Measurements from ENCODE around the gene SUMF1.

Gene SUMF1

GRCh38 chr3:4507024-4507596 is 40.0 kb upstream of the SUMF1 start:
- H3K4me3 ChIP-seq (ENCODE audit: extremely low read depth, insufficient read depth, low read length, poor library complexity, severe bottlenecking), result no peak overlapping the region
- H3K27ac ChIP-seq (ENCODE audit: low read depth, low read length, severe bottlenecking), result peak overlapping the region; percentile 33
- WGBS, 2 experiments (ENCODE audit: insufficient coverage in 2 of 2), result 83 to 100% methylated on average over 1 to 3 of the region's 5 CpGs
- no peaks in the 10 kb centered on the region for H3K36me3 ChIP-seq (ENCODE audit: control insufficient read depth, insufficient read depth, low read length)
- no peaks in the 10 kb centered on the region for H3K9me3 ChIP-seq (ENCODE audit: control insufficient read depth, low read length)
- no peaks in the 10 kb centered on the region for H3K4me1 ChIP-seq (ENCODE audit: control insufficient read depth, insufficient read depth, low read length, poor library complexity, severe bottlenecking)

DNA sequence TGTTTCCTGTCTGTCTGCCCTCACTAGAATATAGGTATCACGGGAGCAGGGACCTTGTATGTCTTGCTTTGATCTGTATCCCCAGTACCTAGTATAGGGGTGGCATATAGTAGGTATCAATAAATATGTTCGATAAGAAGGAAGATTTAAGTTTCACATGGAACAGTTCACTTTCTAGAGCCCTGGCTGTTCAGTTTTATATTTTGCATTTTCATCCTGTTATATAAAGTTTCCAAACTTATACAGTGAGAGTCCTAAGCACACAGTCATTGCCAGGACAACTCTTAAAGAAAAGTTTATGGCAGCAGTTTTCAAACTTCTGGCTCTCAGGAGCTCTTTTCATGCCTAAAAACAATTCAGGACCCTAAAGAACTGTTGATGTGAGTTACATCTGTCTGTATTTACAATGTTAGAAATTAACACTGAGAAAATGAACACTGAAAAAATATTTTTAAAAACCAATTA is 39.5 kb upstream of the SUMF1 start:
- H3K27ac ChIP-seq (ENCODE audit: low read depth, low read length, severe bottlenecking), result peak overlapping the region; percentile 54

GRCh38 chr3:4505688-4506558 is 38.9 kb upstream of the SUMF1 start:
- no peak overlapping the region for H3K4me3 ChIP-seq (ENCODE audit: extremely low read depth, insufficient read depth, low read length, poor library complexity, severe bottlenecking)
- H3K27ac ChIP-seq (ENCODE audit: low read depth, low read length, severe bottlenecking), result no peak overlapping the region
- no peaks in the 10 kb centered on the region for H3K9me3 ChIP-seq (ENCODE audit: control insufficient read depth, low read length)
- H3K4me1 ChIP-seq (ENCODE audit: control insufficient read depth, insufficient read depth, low read length, poor library complexity, severe bottlenecking), result no peaks in the 10 kb centered on the region
- WGBS, 2 experiments (ENCODE audit: insufficient coverage in 2 of 2), result 88 to 91% methylated on average over 5 of the region's 6 CpGs
- H3K36me3 ChIP-seq (ENCODE audit: control insufficient read depth, insufficient read depth, low read length), result no peaks in the 10 kb centered on the region

More for the DNA sequence above, 39.5 kb upstream of the SUMF1 start:
- Histone ChIP-seq H3K36me3 (ENCODE audit: control insufficient read depth, insufficient read depth, low read length) (no peaks in the 10 kb centered on the region), H3K9me3 (ENCODE audit: control insufficient read depth, low read length) (no peaks in the 10 kb centered on the region), H3K4me3 (ENCODE audit: extremely low read depth, insufficient read depth, low read length, poor library complexity, severe bottlenecking) (no peak overlapping the region), H3K4me1 (ENCODE audit: control insufficient read depth, insufficient read depth, low read length, poor library complexity, severe bottlenecking) (no peaks in the 10 kb centered on the region)
- WGBS, 2 experiments (ENCODE audit: insufficient coverage in 2 of 2), result no CpG with 5 or more reads among the region's 2 CpGs

DNA sequence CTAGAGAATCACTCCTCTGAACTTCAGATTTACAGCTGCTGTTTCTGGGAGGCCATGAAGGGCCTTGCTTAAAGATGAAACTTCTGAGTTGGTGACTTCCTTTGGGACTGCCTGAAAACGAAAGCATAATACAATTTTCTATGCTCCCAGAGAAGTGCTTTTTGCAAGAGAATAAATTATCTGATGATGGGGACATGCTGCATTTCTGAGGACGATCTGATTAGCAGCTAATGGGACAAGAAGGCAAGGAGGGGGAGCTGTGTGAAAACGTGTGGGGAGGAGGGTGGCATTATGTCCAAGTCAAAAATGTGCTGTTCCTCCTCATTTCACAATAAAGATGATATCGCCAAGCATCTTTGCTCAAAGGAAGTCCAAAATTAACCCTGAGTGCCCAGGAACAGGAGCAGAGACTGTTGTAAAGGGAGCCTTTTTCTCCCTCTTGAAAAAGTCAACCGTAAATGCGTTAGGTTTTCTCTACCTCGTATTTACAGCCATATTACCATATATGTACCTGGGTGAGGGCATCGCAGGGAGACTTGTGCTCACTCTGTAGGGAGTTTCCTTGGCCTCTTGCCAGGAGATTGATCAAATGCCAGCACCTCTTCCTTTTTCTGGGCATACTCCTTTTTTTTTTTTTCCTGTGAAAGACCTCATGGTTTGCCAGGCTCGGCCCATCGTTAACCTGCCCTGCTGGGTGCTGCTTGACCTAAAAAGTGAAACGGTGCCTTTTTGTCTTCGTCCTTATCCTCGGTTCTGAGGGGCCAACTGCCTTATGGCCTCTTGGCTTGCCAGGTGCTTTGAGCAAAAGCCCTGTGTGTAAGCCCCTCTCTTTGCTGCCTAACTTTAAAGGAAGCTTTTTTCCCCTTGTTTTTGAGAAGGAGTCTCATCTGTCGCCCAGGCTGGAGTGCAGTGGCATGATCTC is 37.5 kb upstream of the SUMF1 start:
- no peaks in the 10 kb centered on the region for H3K4me1 ChIP-seq (ENCODE audit: control insufficient read depth, insufficient read depth, low read length, poor library complexity, severe bottlenecking)
- H3K27ac ChIP-seq (ENCODE audit: low read depth, low read length, severe bottlenecking), result no peak overlapping the region
- no peaks in the 10 kb centered on the region for H3K36me3 ChIP-seq (ENCODE audit: control insufficient read depth, insufficient read depth, low read length)
- H3K4me3 ChIP-seq (ENCODE audit: extremely low read depth, insufficient read depth, low read length, poor library complexity, severe bottlenecking), result no peak overlapping the region
- WGBS, 2 experiments (ENCODE audit: insufficient coverage in 2 of 2), result 75 to 76% methylated on average over 8 to 11 of the region's 14 CpGs
- no peaks in the 10 kb centered on the region for H3K9me3 ChIP-seq (ENCODE audit: control insufficient read depth, low read length)

GRCh38 chr3:4503050-4503449 is 36.0 kb upstream of the SUMF1 start:
- Histone ChIP-seq H3K4me1 (ENCODE audit: control insufficient read depth, insufficient read depth, low read length, poor library complexity, severe bottlenecking) (no peaks in the 10 kb centered on the region), H3K9me3 (ENCODE audit: control insufficient read depth, low read length) (no peaks in the 10 kb centered on the region), H3K4me3 (ENCODE audit: extremely low read depth, insufficient read depth, low read length, poor library complexity, severe bottlenecking) (no peak overlapping the region), H3K27ac (ENCODE audit: low read depth, low read length, severe bottlenecking) (no peak overlapping the region), H3K36me3 (ENCODE audit: control insufficient read depth, insufficient read depth, low read length) (no peaks in the 10 kb centered on the region)
- WGBS, 2 experiments (ENCODE audit: insufficient coverage in 2 of 2), result 94 to 98% methylated on average over 4 to 5 of the region's 5 CpGs

GRCh38 chr3:4501927-4502326 is 34.9 kb upstream of the SUMF1 start:
- H3K27ac ChIP-seq (ENCODE audit: low read depth, low read length, severe bottlenecking), result no peak overlapping the region

DNA sequence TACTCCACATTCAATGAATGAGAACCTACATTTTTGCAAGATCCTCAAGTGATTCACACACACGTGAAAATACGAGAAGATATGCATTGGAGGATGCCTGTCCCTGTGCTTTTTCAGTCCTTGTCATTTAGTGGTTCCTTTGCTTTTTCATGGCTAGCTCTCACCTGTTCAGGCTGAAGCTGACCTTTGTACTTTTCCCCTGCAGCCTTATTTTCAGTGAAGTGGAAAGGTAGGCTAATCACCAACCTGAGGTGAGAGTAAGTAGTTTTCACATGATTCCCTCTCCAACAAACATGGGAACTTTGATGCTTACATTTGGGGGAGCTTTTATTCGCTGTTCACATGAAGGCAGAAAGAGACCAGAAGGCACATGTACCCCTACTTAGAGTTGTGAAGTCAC is 34.4 kb upstream of the SUMF1 start:
- H3K4me3 ChIP-seq (ENCODE audit: extremely low read depth, insufficient read depth, low read length, poor library complexity, severe bottlenecking), result no peak overlapping the region
- 95 to 100% methylated on average over 3 of the region's 3 CpGs for WGBS, 2 experiments (ENCODE audit: insufficient coverage in 2 of 2)

More at GRCh38 chr3:4501927-4502326, 34.9 kb upstream of the SUMF1 start:
- WGBS, 2 experiments (ENCODE audit: insufficient coverage in 2 of 2), result 92 to 100% methylated on average over 1 to 6 of the region's 9 CpGs
- no peaks in the 10 kb centered on the region for H3K4me1 ChIP-seq (ENCODE audit: control insufficient read depth, insufficient read depth, low read length, poor library complexity, severe bottlenecking)
- H3K36me3 ChIP-seq (ENCODE audit: control insufficient read depth, insufficient read depth, low read length), result no peaks in the 10 kb centered on the region
- H3K9me3 ChIP-seq (ENCODE audit: control insufficient read depth, low read length), result no peaks in the 10 kb centered on the region
- H3K4me3 ChIP-seq (ENCODE audit: extremely low read depth, insufficient read depth, low read length, poor library complexity, severe bottlenecking), result no peak overlapping the region

DNA sequence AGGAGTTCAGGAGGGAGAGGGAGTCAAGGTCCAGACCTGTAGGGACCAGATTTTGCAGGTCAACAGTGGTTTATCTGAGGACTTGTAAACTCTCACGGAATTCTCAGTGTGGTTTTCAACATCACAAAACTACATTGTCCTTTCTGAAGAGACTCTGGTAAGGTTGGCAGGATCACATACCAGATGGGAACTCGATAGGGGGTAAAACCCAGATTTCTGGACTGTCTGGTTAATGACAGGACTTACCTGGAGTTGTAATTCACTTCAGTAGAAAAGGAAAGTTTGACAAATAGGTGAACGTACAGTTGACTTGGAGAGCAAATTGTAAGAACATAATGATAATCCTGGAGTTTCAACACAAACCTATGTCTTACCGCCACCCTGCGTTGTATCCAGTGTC is 31.4 kb upstream of the SUMF1 start:
- Histone ChIP-seq H3K36me3 (ENCODE audit: control insufficient read depth, insufficient read depth, low read length) (no peaks in the 10 kb centered on the region), H3K9me3 (ENCODE audit: control insufficient read depth, low read length) (no peaks in the 10 kb centered on the region), H3K4me1 (ENCODE audit: control insufficient read depth, insufficient read depth, low read length, poor library complexity, severe bottlenecking) (no peaks in the 10 kb centered on the region), H3K4me3 (ENCODE audit: extremely low read depth, insufficient read depth, low read length, poor library complexity, severe bottlenecking) (no peak overlapping the region), H3K27ac (ENCODE audit: low read depth, low read length, severe bottlenecking) (no peak overlapping the region)
- WGBS, 2 experiments (ENCODE audit: insufficient coverage in 2 of 2), result 82 to 95% methylated on average over 1 to 4 of the region's 5 CpGs

More for the DNA sequence above, 34.4 kb upstream of the SUMF1 start:
- H3K36me3 ChIP-seq (ENCODE audit: control insufficient read depth, insufficient read depth, low read length), result no peaks in the 10 kb centered on the region
- H3K9me3 ChIP-seq (ENCODE audit: control insufficient read depth, low read length), result no peaks in the 10 kb centered on the region
- H3K4me1 ChIP-seq (ENCODE audit: control insufficient read depth, insufficient read depth, low read length, poor library complexity, severe bottlenecking), result no peaks in the 10 kb centered on the region
- H3K27ac ChIP-seq (ENCODE audit: low read depth, low read length, severe bottlenecking), result no peak overlapping the region

DNA sequence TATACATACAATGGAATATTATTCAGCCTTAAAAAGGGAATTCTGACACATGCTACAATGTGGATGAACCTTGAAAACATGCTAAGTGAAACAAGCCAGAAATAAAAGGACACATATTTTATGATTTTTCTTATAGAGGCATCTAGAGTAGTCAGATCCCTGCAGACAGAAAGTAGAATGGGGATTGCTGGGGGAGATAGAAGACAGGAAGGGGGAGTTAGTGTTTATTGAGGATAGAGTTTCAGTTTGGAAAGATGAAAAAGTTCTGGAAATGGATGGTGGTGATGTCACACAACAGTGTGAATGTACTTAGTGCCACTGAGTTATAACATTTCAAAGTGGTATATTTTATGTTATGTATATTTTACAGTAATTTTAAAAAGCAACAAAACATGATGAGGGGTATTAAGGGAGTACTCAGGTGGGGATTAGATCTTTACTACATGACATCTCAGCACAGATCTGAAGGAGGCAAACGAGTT is 30.8 kb upstream of the SUMF1 start:
- Histone ChIP-seq H3K4me3 (ENCODE audit: extremely low read depth, insufficient read depth, low read length, poor library complexity, severe bottlenecking) (no peak overlapping the region), H3K27ac (ENCODE audit: low read depth, low read length, severe bottlenecking) (no peak overlapping the region), H3K9me3 (ENCODE audit: control insufficient read depth, low read length) (no peaks in the 10 kb centered on the region), H3K4me1 (ENCODE audit: control insufficient read depth, insufficient read depth, low read length, poor library complexity, severe bottlenecking) (no peaks in the 10 kb centered on the region), H3K36me3 (ENCODE audit: control insufficient read depth, insufficient read depth, low read length) (no peaks in the 10 kb centered on the region)
- 80 to 83% methylated on average over 1 of the region's 1 CpG for WGBS, 2 experiments (ENCODE audit: insufficient coverage in 2 of 2)

GRCh38 chr3:4497005-4497692 is 30.1 kb upstream of the SUMF1 start:
- Histone ChIP-seq H3K27ac (ENCODE audit: low read depth, low read length, severe bottlenecking) (no peak overlapping the region), H3K4me3 (ENCODE audit: extremely low read depth, insufficient read depth, low read length, poor library complexity, severe bottlenecking) (no peak overlapping the region), H3K36me3 (ENCODE audit: control insufficient read depth, insufficient read depth, low read length) (no peaks in the 10 kb centered on the region), H3K4me1 (ENCODE audit: control insufficient read depth, insufficient read depth, low read length, poor library complexity, severe bottlenecking) (no peaks in the 10 kb centered on the region), H3K9me3 (ENCODE audit: control insufficient read depth, low read length) (no peaks in the 10 kb centered on the region)
- 50 to 80% methylated on average over 1 to 2 of the region's 5 CpGs for WGBS, 2 experiments (ENCODE audit: insufficient coverage in 2 of 2)

Data from mesodermal cell (in vitro differentiated cells).